T-helper 2 cell (primary cell): ENCODE data around the gene RPL3.
A peak's percentile ranks its signal among the peaks of the same experiment; 100 is the strongest.

ENCODE experiments used
- DNase-seq, 5 experiments: peaks; one replicate each; pipeline versions ENCODE4 v3.0.0 to v3.0.0-alpha.2; 2012 to 2022

RPL3 gene

GRCh38 chr22:39279170-39279850 lies 40.1 kb downstream of the RPL3 start:
- no peak for DNase-seq

- DNase-seq: no peak
These were observed 41.4 kb downstream of the RPL3 start for GRCh38 chr22:39278040-39278439.

GRCh38 chr22:39277142-39277607 lies 42.2 kb downstream of the RPL3 start:
- DNase-seq: no peak

- DNase-seq: no peak
These were observed 42.8 kb downstream of the RPL3 start for GRCh38 chr22:39276440-39277141.

- no peak for DNase-seq
These were observed 43.5 kb downstream of the RPL3 start for GRCh38 chr22:39275814-39276439.

- no peak for DNase-seq
These were observed 45.2 kb downstream of the RPL3 start for GRCh38 chr22:39273950-39274887.

- no peak for DNase-seq
These were observed 48.6 kb downstream of the RPL3 start for GRCh38 chr22:39270792-39271191.

- no peak for DNase-seq
These were observed 49.1 kb downstream of the RPL3 start for GRCh38 chr22:39270280-39270679.

- no peak for DNase-seq
These were observed 50.2 kb downstream of the RPL3 start for GRCh38 chr22:39269095-39269790.

- no peak for DNase-seq
These were observed 50.8 kb downstream of the RPL3 start for GRCh38 chr22:39268645-39269044.

GRCh38 chr22:39267974-39268373 lies 51.4 kb downstream of the RPL3 start:
- DNase-seq: no peak

GRCh38 chr22:39266398-39267030 lies 52.9 kb downstream of the RPL3 start:
- DNase-seq: peak in 1 of 5 experiments; percentile 72

- no peak for DNase-seq
These were observed 54.1 kb downstream of the RPL3 start for GRCh38 chr22:39265143-39265886.

GRCh38 chr22:39264349-39265038 lies 54.9 kb downstream of the RPL3 start:
- no peak for DNase-seq

- DNase-seq: no peak
These were observed 55.6 kb downstream of the RPL3 start for GRCh38 chr22:39263626-39264348.
